Muscle of leg (tissue), 11 donors: ENCODE data around the gene TSPAN3. TPM values are rescaled to one million over a fixed set of nuclear protein-coding genes. Genes with fewer than 3 reads are reported as not detected.

Source experiments
- DNase-seq: peaks from one replicate; pipeline ENCODE4 v3.0.0; 2013
- H3K27ac ChIP-seq: one replicate; pipeline ENCODE4 v1.5.1; 2013; ENCODE audit warnings: mild to moderate bottlenecking, low read length, control low read depth
- H3K27me3 ChIP-seq: one replicate; pipeline ENCODE4 v1.6.1; 2013; ENCODE audit warnings: low read length; ENCODE audit not compliant: control insufficient read depth, insufficient read depth
- H3K36me3 ChIP-seq: one replicate; pipeline ENCODE4 v1.6.1; 2013; ENCODE audit warnings: low read length; ENCODE audit not compliant: control insufficient read depth, insufficient read depth
- H3K4me1 ChIP-seq: one replicate; pipeline ENCODE4 v1.6.1; 2013; ENCODE audit warnings: low read length; ENCODE audit not compliant: control insufficient read depth, insufficient read depth
- H3K4me3 ChIP-seq: one replicate; pipeline ENCODE4 v1.5.1; 2013; ENCODE audit warnings: low read length, control low read depth
- H3K9me3 ChIP-seq: replicated peaks from 2 replicates; pipeline ENCODE4 v1.6.1; 2013; ENCODE audit warnings: low read depth, low read length; ENCODE audit not compliant: control insufficient read depth
- WGBS: methylation state at CpG from one replicate; pipeline ENCODE4 v1.1.5; 2013; ENCODE audit warnings: missing lambda C conversion rate; ENCODE audit not compliant: insufficient coverage; 5-methylcytosine and 5-hydroxymethylcytosine counted together
- polyA plus RNA-seq, 8 donors: library from polyadenylated mRNA; unstranded; fragments of 120-200 nt; gene quantifications; one replicate each; pipeline versions ENCODE4 v1.2.1 to v1.2.3, GENCODE V29; 2013; ENCODE audit warnings: inconsistent platforms in 1 of 8, low replicate concordance in 1 of 8; ENCODE audit not compliant: insufficient read length in 8 of 8, insufficient read depth in 1 of 8
- total RNA-seq: library from RNA; stranded (reverse); fragments of 120-200 nt; gene quantifications from one replicate; pipeline ENCODE4 v1.2.4, GENCODE V29; 2013

TSPAN3 gene
- total and polyA plus RNA-seq, 9 donors = 343 to 425 (median 398) TPM

DNA sequence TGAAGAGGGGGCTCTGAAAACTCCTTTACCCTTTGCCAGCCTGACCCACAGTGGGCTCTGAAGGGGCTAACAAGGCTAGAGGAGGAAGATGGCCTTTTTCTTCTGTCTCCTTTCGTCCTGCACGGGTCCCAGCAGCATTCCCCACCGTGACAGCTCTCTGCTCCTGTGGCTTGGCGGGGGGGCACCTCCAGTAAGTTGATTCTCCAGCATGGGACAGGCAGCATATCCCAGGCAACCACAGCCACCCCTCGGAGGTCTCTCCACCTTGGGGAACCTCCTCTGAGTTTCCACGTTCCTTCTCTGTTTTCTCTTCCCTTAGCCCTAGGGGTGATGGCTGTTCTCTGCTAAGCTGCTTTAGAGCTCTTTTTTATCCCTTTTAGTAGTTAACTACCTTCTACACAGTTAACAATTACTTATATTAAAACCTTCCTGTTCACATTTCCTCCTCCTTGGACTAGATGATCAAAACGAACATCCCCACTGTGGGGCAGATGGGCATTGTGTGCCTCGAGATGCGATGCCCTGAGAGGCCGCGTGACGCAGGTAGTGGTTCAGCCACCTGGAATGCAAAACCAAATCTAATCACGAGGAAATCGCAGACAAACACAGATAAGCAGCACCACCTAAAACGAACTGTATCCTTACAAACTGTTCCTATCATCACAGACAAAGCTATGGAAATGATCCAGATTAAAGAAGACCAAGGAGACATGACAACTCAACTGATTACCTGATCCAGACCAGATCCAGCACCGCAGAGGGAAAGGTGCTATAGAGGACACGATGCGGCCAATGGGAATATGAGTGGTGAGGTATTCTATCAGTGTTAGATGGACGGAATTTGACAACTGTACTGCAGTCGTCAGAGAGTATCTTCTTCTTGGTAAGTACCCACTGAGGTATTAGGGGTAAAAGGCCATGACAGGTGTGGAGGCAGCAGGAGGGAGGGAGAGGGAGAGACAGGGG is 27.7 kb downstream of the TSPAN3 start:
- no peaks in the 10 kb centered on the region for H3K9me3 ChIP-seq
- 89% methylated on average over 15 of the region's 20 CpGs for WGBS
- DNase-seq = no peak
- H3K4me1 ChIP-seq = peaks cover 33% of the 10 kb centered on the region
- peaks cover 70% of the 10 kb centered on the region for H3K36me3 ChIP-seq
- no peak overlapping the region for H3K4me3 ChIP-seq
- no peak overlapping the region for H3K27ac ChIP-seq
- no peaks in the 10 kb centered on the region for H3K27me3 ChIP-seq

DNA sequence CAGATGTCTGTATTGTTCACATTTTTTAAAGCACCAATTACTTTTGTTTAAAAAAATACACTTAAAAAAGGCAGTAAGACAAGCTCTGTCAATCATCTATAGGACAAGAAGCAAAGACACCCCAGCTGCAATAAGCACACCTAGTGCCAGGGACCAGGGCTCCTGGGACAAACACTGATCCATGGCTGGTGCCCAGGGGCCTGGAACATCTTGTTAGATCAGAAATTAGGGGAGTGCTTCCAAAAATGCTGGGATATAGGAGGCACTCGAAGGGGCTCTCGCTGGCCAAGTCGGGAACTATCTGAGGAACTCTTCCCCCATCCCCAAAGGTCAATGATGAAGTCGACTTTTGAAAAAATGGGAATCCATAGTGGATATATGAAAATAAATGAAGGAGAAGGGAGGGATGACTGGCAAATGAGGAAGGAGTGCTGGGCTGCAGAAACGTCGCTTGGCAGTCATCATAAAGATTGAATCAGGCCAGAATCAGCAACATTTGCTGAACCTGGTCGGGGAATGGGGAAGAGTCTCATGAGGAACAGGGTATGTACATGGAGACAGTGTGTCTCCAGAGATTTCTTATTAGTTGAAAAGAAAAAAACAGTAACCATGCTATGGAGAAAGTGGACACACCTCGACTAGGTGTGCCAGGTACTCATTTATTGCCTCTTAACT is 28.5 kb downstream of the TSPAN3 start:
- no peak overlapping the region for H3K27ac ChIP-seq
- no peak for DNase-seq
- H3K9me3 ChIP-seq = no peaks in the 10 kb centered on the region
- no peak overlapping the region for H3K4me3 ChIP-seq
- WGBS = 57% methylated on average over 3 of the region's 8 CpGs
- H3K36me3 ChIP-seq = peaks cover 69% of the 10 kb centered on the region
- no peaks in the 10 kb centered on the region for H3K27me3 ChIP-seq
- H3K4me1 ChIP-seq = peaks cover 33% of the 10 kb centered on the region

DNA sequence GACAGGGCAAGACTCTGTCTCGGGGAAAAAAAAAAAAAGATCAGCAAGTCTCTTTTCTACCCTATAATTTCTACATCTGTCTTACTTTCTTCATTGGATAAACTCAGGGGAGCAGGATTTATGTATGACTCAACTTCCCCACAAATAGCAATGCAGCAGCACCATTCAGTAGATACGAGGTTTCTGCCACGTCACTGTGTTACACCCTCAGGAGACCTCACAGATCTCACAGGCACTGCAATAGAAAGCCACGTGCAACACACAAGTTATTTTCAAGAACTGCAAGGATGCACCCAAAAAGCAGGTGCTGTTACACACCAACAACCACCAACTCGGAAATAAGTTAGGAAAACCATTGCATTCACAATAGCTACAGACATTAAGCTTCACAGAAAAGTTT is 30.2 kb downstream of the TSPAN3 start:
- Histone ChIP-seq H3K4me1 (peaks cover 37% of the 10 kb centered on the region), H3K36me3 (peaks cover 72% of the 10 kb centered on the region), H3K4me3 (no peak overlapping the region), H3K27me3 (no peaks in the 10 kb centered on the region), H3K9me3 (no peaks in the 10 kb centered on the region), H3K27ac (no peak overlapping the region)
- WGBS = 57% methylated on average over 4 of the region's 5 CpGs
- DNase-seq = peak; percentile 4

DNA sequence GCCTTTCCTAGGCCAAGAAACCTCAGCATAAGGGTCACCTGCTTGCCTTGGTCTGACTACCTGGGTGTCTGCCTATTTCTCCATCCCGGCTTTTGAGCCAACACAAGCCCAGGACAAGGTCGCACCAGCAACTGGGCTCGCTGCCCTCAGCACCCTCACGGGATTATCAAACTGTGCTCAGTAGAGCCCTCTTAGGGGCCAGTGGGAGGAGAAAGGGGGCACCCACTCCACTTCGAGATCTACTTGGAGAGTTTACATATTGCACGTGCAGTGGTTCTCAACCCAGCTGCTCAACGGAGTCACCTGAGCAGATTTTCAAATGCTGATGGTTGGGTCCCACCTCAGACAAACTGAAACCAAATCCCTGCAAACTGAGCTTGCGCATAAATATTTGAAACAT is 31.1 kb downstream of the TSPAN3 start:
- Histone ChIP-seq H3K4me3 (no peak overlapping the region), H3K36me3 (peaks cover 64% of the 10 kb centered on the region), H3K27me3 (no peaks in the 10 kb centered on the region), H3K9me3 (no peaks in the 10 kb centered on the region), H3K27ac (no peak overlapping the region), H3K4me1 (peaks cover 38% of the 10 kb centered on the region)
- no peak for DNase-seq
- no CpG with 5 or more reads among the region's 8 CpGs for WGBS

DNA sequence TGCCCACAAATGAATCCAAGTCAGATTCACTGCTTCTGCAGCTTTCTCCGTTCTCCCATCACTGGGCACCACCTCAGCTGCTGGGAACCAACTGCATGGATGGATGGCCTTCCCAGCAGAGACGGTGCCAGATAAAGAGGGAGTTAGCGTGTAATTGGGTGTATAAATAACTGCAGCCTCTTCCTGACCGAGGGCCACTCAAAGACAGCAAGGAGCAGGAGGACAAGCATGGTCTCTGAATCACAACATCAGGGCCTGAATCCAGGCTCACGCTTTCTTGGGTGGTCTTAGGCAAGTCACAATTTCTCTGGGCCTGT is 31.7 kb downstream of the TSPAN3 start:
- H3K4me3 ChIP-seq = no peak overlapping the region
- DNase-seq = no peak
- H3K4me1 ChIP-seq = peaks cover 37% of the 10 kb centered on the region
- H3K27me3 ChIP-seq = no peaks in the 10 kb centered on the region
- H3K36me3 ChIP-seq = peaks cover 57% of the 10 kb centered on the region
- no peak overlapping the region for H3K27ac ChIP-seq
- WGBS = no CpG with 5 or more reads among the region's 5 CpGs
- no peaks in the 10 kb centered on the region for H3K9me3 ChIP-seq

DNA sequence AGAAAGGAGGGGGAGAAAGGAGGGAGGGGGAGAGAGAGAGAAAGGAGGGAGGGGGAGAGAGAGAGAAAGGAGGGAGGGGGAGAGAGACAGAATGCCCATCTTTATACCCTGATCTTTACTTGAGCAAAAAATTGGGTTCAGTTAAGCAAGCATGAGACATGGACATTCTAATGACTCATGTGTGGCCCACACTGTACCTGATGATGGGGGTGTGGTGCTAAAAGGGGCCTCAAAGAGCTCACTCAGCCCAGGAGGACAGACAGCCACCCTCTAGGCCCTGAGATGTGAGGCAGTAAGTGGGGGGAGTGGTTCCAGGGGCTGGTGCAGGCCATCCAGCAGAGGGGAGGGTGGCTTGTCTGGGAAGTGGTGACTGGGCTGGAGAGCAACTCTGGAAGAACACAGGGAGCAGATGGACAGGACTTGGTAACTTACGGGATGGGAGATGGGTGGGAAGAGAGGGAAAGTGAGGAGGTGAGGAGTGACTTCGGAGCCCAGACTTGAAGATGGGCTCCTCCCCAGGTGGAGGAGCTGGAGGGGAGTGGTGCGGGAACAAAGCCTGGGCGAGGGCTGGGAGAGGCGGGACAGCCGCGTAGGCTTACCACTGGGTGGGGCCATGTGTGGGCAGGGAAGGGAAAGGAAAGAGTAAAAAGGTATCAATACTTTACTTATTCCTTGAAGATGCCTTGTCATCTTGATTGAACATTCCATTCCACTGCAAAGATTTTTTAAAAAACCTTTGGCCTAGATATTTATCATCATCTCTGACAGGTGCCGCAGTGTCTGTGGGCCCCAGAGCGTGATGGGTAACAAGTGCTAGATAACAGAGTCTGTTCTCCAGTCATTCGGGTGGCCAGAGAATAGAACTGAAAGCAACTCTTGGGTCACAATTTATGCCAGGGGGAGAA is 32.3 kb downstream of the TSPAN3 start:
- WGBS = no CpG with 5 or more reads among the region's 10 CpGs
- Histone ChIP-seq H3K4me3 (no peak overlapping the region), H3K27me3 (no peaks in the 10 kb centered on the region), H3K27ac (no peak overlapping the region), H3K9me3 (no peaks in the 10 kb centered on the region), H3K36me3 (peaks cover 51% of the 10 kb centered on the region), H3K4me1 (peaks cover 37% of the 10 kb centered on the region)
- DNase-seq = no peak

DNA sequence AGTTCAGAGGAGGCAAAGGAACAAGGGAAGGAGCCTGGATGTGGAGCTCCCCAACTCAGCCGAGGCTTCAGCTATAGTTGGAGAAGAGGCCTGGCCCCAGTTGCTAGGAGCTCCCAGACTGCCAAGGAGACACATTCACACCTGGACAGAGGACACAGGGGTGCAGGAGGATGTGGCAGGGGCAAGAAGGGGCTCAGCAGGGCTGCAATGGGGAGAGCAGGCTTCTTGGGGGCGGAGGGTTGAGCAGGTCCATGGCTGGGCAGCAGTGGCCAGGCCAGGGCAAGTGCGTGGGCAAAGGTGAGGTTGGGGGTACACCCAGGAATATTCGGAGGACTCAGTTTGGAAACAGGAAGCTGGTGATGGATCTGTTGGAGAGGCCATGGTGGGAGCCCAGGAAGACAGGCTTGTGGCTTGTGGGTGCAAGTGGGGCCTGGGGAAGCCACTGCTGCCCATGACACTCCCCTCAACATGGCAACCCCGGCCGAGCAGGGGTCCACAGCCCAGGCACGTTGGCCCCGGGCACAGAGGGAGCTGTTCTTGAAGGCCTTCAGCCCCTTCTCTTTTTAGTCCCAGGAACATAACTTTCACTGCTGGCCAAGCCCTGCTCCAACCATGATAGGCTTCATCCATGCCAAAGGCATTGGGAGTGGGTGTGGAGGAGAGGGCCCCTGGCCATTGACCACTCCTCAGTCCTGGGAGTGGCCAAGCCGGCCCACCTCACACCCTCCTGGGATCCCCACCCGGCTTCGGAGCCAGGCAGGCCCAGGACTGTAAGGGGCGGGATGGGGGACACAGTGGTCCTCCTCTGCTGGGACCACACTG is 33.3 kb downstream of the TSPAN3 start:
- Histone ChIP-seq H3K27ac (no peak overlapping the region), H3K4me3 (no peak overlapping the region), H3K36me3 (peaks cover 42% of the 10 kb centered on the region), H3K4me1 (peaks cover 43% of the 10 kb centered on the region), H3K9me3 (no peaks in the 10 kb centered on the region), H3K27me3 (no peaks in the 10 kb centered on the region)
- WGBS = 89% methylated on average over 4 of the region's 12 CpGs
- no peak for DNase-seq

DNA sequence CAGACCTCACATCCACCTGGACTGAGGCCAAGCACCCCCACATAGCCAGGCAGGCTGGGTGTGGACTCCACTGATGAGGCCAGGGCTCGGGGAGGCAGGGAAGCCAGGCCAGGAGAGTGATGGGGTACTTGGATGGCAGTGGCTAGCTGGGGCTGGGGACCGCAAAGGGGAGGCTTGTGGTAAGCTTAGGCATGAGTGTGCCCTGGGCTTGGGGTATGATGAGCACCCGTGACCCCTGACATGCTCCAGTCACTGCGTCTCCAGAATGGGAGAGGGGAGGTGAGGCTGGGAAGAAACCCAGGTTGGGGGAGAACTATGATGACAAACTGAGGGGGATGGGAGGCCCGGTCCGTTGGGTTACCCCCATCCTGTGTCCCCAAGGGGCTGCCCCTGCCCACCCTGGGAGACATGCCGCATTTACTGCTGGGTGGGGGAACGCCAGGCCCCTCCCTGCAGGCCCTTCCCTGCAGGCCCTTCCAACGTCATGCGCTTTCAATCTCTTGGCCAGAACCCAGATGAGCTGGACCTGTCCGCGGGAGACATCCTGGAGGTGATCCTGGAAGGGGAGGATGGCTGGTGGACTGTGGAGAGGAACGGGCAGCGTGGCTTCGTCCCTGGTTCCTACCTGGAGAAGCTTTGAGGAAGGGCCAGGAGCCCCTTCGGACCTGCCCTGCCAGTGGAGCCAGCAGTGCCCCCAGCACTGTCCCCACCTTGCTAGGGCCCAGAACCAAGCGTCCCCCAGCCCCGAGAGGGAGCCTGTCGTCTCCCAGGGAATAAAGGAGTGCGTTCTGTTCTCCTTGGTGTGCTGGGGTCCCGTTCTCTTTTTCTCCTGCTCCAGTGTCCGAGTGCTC is 34.1 kb downstream of the TSPAN3 start:
- no peak for DNase-seq
- no peaks in the 10 kb centered on the region for H3K9me3 ChIP-seq
- peaks cover 37% of the 10 kb centered on the region for H3K36me3 ChIP-seq
- H3K27ac ChIP-seq = no peak overlapping the region
- H3K4me3 ChIP-seq = no peak overlapping the region
- 79% methylated on average over 19 of the region's 22 CpGs for WGBS
- H3K4me1 ChIP-seq = peaks cover 50% of the 10 kb centered on the region
- no peaks in the 10 kb centered on the region for H3K27me3 ChIP-seq

DNA sequence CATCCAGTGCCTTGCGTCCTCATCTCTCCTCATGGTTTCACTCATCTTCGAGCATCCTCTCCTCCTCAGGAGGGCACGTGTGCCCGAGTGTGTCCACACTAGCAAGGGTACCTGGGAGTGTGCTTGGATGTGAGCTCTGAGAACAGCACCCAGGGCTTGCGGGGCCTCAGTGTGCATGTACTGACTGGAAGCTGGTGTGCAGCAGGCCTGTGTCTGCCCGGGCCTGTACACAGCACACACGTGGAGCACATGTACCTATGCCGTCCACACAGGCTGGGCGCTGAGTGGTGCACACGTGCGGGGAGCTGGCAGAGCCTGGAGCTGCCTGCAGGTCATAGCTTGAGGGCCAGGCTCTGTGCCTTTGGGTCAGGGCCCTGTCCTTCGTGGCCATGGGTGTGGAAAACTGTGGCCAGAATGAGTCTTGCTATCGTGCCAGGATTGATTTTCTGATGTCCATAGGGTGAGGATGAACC is 34.9 kb downstream of the TSPAN3 start:
- 90% methylated on average over 9 of the region's 13 CpGs for WGBS
- Histone ChIP-seq H3K9me3 (no peaks in the 10 kb centered on the region), H3K27ac (no peak overlapping the region), H3K4me3 (no peak overlapping the region), H3K27me3 (no peaks in the 10 kb centered on the region), H3K36me3 (peaks cover 36% of the 10 kb centered on the region), H3K4me1 (peaks cover 57% of the 10 kb centered on the region)
- no peak for DNase-seq
